Measurements from ENCODE around the gene TBC1D13. TPM values are rescaled to one million over a fixed set of nuclear protein-coding genes. Genes with fewer than 3 reads are reported as not detected.
"Not testable (repeated sequence)": the region's sequence is repeated elsewhere in the genome, so short reads cannot be mapped to it uniquely, and the experiment has no call there.

The TBC1D13 gene
- total and polyA plus RNA-seq, 2 of the 13 experiments (the other 11 are each of a cell fraction or from before 2014, with no cell fraction given) = 17.9 to 19.7 TPM

DNA sequence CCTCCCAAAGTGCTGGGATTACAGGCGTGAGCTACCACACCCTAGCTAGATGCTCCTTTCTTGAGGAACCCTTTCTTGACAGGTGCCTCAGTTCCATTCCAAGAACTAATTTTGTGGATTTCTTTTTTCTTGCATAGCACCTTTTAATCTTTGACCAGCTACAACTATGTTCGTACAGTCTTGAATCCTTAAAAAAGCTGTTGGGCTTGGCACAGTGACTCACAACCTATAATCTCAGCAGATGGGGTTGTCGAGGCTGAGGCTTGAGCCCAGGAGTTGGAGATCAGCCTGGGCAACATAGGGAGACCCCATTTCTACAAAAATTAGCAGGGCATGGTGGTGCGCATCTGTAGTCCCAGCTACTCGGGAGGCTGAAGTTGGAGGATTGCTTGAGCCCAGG, 14.0 kb upstream of the TBC1D13 start (continued):
- no peak for TF ChIP-seq PAWR (CRISPR knock-in tag; IDR thresholded peaks at IDR 0.05; ENCODE audit: borderline replicate concordance)
- TF ChIP-seq SUZ12 (IDR thresholded peaks at IDR 0.05; ENCODE audit: low read depth, low read length) = no peak
- TF ChIP-seq ZNF891 (CRISPR knock-in tag; IDR thresholded peaks at IDR 0.05) = no peak

DNA sequence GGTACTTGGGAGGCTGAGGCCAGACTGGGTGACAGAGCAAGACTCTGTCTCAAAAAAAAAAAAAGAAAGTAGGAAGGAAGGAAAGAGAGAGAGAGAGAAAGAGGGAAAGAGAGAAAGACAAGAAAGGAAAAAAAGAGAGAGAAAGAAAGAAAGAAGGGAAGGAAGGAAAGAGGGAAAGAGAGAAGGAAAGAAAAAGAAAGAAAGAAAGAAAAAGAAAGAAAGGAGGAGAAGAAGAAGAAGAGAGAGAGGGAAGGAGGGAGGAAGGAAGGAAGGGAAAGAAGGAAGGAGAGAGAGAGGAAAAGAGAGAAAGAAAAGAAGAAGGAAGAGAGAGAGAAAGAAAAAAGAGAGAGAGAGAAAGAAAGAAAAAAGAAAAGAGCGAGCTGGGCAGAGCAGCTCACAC, 12.2 kb upstream of the TBC1D13 start:
- Histone ChIP-seq H4K20me1 (ENCODE audit: insufficient read depth, low read length) (no peaks in the 10 kb centered on the region), H3K9me3 (ENCODE audit: low read length) (no peaks in the 10 kb centered on the region), H3K27ac (ENCODE audit: extremely low read length, insufficient read depth, low read length) (no peak overlapping the region), H3K4me1 (ENCODE audit: insufficient read depth, low read length) (peaks cover 16% of the 10 kb centered on the region), H3K4me3 (replicated peaks in 1 of 3; ENCODE audit: insufficient read depth in 1 of 3, low read depth in 2 of 3, low read length in 3 of 3) (no peak overlapping the region), H3K9ac (ENCODE audit: insufficient read depth, low read depth, low read length) (no peak overlapping the region), H3K79me2 (ENCODE audit: insufficient read depth, low read length) (peaks cover 14% of the 10 kb centered on the region), H2AFZ (ENCODE audit: low read length) (no peak overlapping the region), H3K27me3 (ENCODE audit: control insufficient read depth in 1 of 2, insufficient read depth in 2 of 2, low read length in 2 of 2) (no peaks in the 10 kb centered on the region; a peak in 1 of 5 replicates), H3K4me2 (ENCODE audit: low read depth, low read length) (no peak overlapping the region), H3K36me3 (replicated peaks in 1 of 2; ENCODE audit: control insufficient read depth in 1 of 2, insufficient read depth in 2 of 2, low read length in 2 of 2) (no peaks in the 10 kb centered on the region)
- DNase-seq (ENCODE audit: low spot score) (no peak), FAIRE-seq (no peak), ATAC-seq (no peak)
- no TSS peak for BruUV-seq (replicated peaks)
- intact Hi-C loops (cut with micrococcal nuclease; ENCODE audit: unreplicated experiment) = no loop called here
- POLR2A ChIA-PET = no interaction called here
- no peak for TF ChIP-seq MAZ (IDR thresholded peaks at IDR 0.05; ENCODE audit: borderline replicate concordance, low read depth, low read length)
- TF ChIP-seq MAZ (CRISPR knock-in tag; IDR thresholded peaks at IDR 0.05; ENCODE audit: low read depth) = no peak
- TF ChIP-seq ZNF382 (CRISPR knock-in tag; IDR thresholded peaks at IDR 0.05; ENCODE audit: borderline replicate concordance) = no peak
- TF ChIP-seq ZNF263 (CRISPR knock-in tag; IDR thresholded peaks at IDR 0.05) = no peak
- TF ChIP-seq KLF16 (CRISPR knock-in tag; IDR thresholded peaks at IDR 0.05) = no peak
- no peak for TF ChIP-seq ZNF136 (CRISPR knock-in tag; IDR thresholded peaks at IDR 0.05; ENCODE audit: low read depth)
- TF ChIP-seq ZNF337 (CRISPR knock-in tag; IDR thresholded peaks at IDR 0.05; ENCODE audit: borderline replicate concordance, low read depth) = no peak
- no peak for TF ChIP-seq HNF4A (CRISPR knock-in tag; IDR thresholded peaks at IDR 0.05)
- TF ChIP-seq MTERF4 (CRISPR knock-in tag; IDR thresholded peaks at IDR 0.05) = no peak
- no peak for TF ChIP-seq KAT7 (CRISPR knock-in tag; IDR thresholded peaks at IDR 0.05; ENCODE audit: borderline replicate concordance)
- TF ChIP-seq SMAD3 (CRISPR knock-in tag; IDR thresholded peaks at IDR 0.05) = no peak
- CTCF ChIA-PET (ENCODE audit: low intra/inter-chr PET ratio, low total read pairs) = no interaction called here
- in situ Hi-C loops (cut with HindIII; ENCODE audit: extremely low pct_ligation_motif_present, low pct_unique_long_range_greater_than_20kb) = no loop called here
- WGBS (ENCODE audit: low lambda C conversion rate) = 88% methylated on average over 1 of the region's 1 CpG

GRCh38 chr9:128780093-128780492, 7.0 kb upstream of the TBC1D13 start:
- H3K36me3 ChIP-seq (replicated peaks in 1 of 2; ENCODE audit: control insufficient read depth in 1 of 2, insufficient read depth in 2 of 2, low read length in 2 of 2); FAIRE-seq; intact Hi-C loops (cut with micrococcal nuclease; ENCODE audit: unreplicated experiment); H3K4me3 ChIP-seq (replicated peaks in 1 of 3; ENCODE audit: insufficient read depth in 1 of 3, low read depth in 2 of 3, low read length in 3 of 3); ATAC-seq; H4K20me1 ChIP-seq (ENCODE audit: insufficient read depth, low read length); H3K79me2 ChIP-seq (ENCODE audit: insufficient read depth, low read length); BruUV-seq (replicated peaks); H3K27me3 ChIP-seq (ENCODE audit: control insufficient read depth in 1 of 2, insufficient read depth in 2 of 2, low read length in 2 of 2); POLR2A ChIA-PET; H3K27ac ChIP-seq (ENCODE audit: extremely low read length, insufficient read depth, low read length); H3K4me2 ChIP-seq (ENCODE audit: low read depth, low read length); in situ Hi-C loops (cut with HindIII; ENCODE audit: extremely low pct_ligation_motif_present, low pct_unique_long_range_greater_than_20kb); DNase-seq (ENCODE audit: low spot score); CTCF ChIA-PET (ENCODE audit: low intra/inter-chr PET ratio, low total read pairs); H2AFZ ChIP-seq (ENCODE audit: low read length); H3K9ac ChIP-seq (ENCODE audit: insufficient read depth, low read depth, low read length): not testable (repeated sequence)
- 88% methylated on average over 11 of the region's 27 CpGs for WGBS (ENCODE audit: low lambda C conversion rate)
- H3K4me1 ChIP-seq (ENCODE audit: insufficient read depth, low read length) = peaks cover 12% of the 10 kb centered on the region
- H3K9me3 ChIP-seq (ENCODE audit: low read length) = peaks cover 16% of the 10 kb centered on the region
